PFSK-1 (cell line): Measurements from ENCODE around the gene HSD17B4.

ENCODE experiments used
- SIN3A ChIP-seq: IDR thresholded peaks from 2 replicates; pipeline ENCODE4 v1.6.1; 2012; ENCODE audit warnings: mild to moderate bottlenecking, low read length, moderate library complexity, borderline replicate concordance; ENCODE audit not compliant: insufficient read depth
- TAF1 ChIP-seq: IDR thresholded peaks from 2 replicates; pipeline ENCODE4 v1.6.1; 2012; ENCODE audit warnings: low read length, control low read depth, borderline replicate concordance; ENCODE audit not compliant: insufficient read depth

- TF ChIP-seq SIN3A (no peak), TAF1 (no peak)
Observed at GRCh38 chr5:119418606-119419100, 33.6 kb upstream of the HSD17B4 start.
